Cardiac muscle cell (in vitro differentiated cells and primary cell): ENCODE results near the gene USP24. TPM values are rescaled to one million over a fixed set of nuclear protein-coding genes. Genes with fewer than 3 reads are reported as not detected.

Experiments
- DNase-seq, 2 donors: peaks; one replicate each; pipeline versions ENCODE4 v3.0.0 to v3.0.0-alpha.2; 2010 to 2017; ENCODE audit warnings: low read depth in 1 of 2, low spot score in 1 of 2
- H3K27ac ChIP-seq: fragments of 200-600 bp; sonication (generic); 2 replicates; pipeline ENCODE4 v1.5.1; 2016
- H3K27me3 ChIP-seq: fragments of 200-600 bp; sonication (generic); 2 replicates; pipeline ENCODE4 v1.6.0; 2016; ENCODE audit warnings: control low read depth
- H3K36me3 ChIP-seq: fragments of 200-600 bp; sonication (generic); 2 replicates; pipeline ENCODE4 v1.5.1; 2016; ENCODE audit warnings: control low read depth
- H3K4me1 ChIP-seq: fragments of 200-600 bp; sonication (generic); 2 replicates; pipeline ENCODE4 v1.8.1; 2017; ENCODE audit warnings: low read depth, mild to moderate bottlenecking, mixed run types
- H3K4me3 ChIP-seq: fragments of 200-600 bp; sonication (generic); 2 replicates; pipeline ENCODE4 v1.5.1; 2016; ENCODE audit warnings: mild to moderate bottlenecking
- H3K9me3 ChIP-seq: fragments of 200-600 bp; sonication (generic); 2 replicates; pipeline ENCODE4 v1.5.1; 2017; ENCODE audit warnings: low read depth, mild to moderate bottlenecking, control low read depth
- polyA plus RNA-seq: library from polyadenylated mRNA; unstranded; fragments of >200 nt; fragmentation: Nextera tagmentation; extraction: Ambion mirVana; gene quantifications from 2 replicates; pipeline ENCODE4 v1.2.1, GENCODE V29; 2016
- total RNA-seq: library from RNA; depleted of rRNA; stranded (reverse); fragments of >200 nt; gene quantifications from 2 replicates; pipeline ENCODE4 v1.2.3, GENCODE V29; 2016
- TF ChIP-seq, protein P1 (sequence below): IDR thresholded peaks from 2 replicates; pipeline ENCODE4 v1.5.1; 2012; ENCODE audit warnings: low read depth, mild to moderate bottlenecking, low read length

USP24 gene
- total and polyA plus RNA-seq, 2 experiments from 2014 or later: 8.0 to 34.9 TPM

DNA sequence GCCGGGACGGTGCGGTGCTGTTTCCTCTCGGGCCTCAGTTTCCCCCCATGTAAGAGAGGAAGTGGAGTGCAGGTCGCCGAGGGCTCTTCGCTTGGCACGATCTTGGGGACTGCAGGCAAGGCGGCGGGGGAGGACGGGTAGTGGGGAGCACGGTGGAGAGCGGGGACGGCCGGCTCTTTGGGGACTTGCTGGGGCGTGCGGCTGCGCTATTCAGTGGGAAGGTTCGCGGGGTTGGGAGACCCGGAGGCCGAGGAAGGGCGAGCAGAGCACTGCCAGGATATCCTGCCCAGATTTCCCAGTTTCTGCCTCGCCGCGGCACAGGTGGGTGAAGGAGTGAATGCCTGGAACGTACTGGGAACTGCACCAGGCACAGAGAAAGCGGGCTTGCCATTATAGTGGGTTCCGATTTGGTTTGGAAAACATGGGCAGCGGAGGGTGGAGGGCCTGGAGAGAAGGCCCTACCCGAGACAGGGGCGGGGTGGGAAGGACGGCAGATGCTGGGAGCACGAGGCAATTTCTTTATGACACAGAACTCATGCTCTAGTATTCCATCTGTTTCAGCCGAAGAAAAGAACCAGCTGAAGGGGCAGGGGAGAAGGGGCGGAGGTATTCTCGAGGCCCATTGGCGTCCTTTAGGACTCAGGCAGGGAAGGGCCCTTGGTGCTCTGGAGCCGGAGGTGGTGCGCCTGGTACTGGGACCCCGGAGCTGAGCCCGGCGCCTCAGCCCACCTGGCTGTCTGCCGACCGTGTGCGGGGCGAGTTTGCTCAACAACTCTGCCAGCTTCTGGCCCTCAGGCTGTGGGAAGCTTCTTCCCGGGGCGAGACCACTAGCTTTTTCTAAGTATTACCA is 174.9 kb downstream of the USP24 start:
- TF ChIP-seq, protein P1, sequence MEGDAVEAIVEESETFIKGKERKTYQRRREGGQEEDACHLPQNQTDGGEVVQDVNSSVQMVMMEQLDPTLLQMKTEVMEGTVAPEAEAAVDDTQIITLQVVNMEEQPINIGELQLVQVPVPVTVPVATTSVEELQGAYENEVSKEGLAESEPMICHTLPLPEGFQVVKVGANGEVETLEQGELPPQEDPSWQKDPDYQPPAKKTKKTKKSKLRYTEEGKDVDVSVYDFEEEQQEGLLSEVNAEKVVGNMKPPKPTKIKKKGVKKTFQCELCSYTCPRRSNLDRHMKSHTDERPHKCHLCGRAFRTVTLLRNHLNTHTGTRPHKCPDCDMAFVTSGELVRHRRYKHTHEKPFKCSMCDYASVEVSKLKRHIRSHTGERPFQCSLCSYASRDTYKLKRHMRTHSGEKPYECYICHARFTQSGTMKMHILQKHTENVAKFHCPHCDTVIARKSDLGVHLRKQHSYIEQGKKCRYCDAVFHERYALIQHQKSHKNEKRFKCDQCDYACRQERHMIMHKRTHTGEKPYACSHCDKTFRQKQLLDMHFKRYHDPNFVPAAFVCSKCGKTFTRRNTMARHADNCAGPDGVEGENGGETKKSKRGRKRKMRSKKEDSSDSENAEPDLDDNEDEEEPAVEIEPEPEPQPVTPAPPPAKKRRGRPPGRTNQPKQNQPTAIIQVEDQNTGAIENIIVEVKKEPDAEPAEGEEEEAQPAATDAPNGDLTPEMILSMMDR: no peak
- H3K27me3 ChIP-seq: peaks cover 56% of the 10 kb centered on the region

DNA sequence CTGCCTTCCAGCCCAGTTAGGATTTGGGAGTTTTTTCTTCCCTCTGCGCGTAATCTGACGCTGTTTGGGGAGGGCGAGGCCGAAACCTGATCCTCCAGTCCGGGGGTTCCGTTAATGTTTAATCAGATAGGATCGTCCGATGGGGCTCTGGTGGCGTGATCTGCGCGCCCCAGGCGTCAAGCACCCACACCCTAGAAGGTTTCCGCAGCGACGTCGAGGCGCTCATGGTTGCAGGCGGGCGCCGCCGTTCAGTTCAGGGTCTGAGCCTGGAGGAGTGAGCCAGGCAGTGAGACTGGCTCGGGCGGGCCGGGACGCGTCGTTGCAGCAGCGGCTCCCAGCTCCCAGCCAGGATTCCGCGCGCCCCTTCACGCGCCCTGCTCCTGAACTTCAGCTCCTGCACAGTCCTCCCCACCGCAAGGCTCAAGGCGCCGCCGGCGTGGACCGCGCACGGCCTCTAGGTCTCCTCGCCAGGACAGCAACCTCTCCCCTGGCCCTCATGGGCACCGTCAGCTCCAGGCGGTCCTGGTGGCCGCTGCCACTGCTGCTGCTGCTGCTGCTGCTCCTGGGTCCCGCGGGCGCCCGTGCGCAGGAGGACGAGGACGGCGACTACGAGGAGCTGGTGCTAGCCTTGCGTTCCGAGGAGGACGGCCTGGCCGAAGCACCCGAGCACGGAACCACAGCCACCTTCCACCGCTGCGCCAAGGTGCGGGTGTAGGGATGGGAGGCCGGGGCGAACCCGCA is 175.7 kb downstream of the USP24 start, which contains the start of gene PCSK9:
PCSK9 (plus strand) TSS at position 207 of the 741 bp plus-strand sequence; CDS start at position 497, 290 bp downstream.
- Histone ChIP-seq H3K27ac (no peak within 1 kb of the TSS), H3K27me3 (peaks cover 56% of the 10 kb centered on the region), H3K4me3 (peak within 1 kb of the TSS; percentile 7), H3K9me3 (no peaks in the 10 kb centered on the region), H3K4me1 (no peaks in the 10 kb centered on the region), H3K36me3 (no peaks in the 10 kb centered on the region)
- TF ChIP-seq, protein P1: no peak
- peak; percentile 51 to 71 for DNase-seq

More for the DNA sequence above, 174.9 kb downstream of the USP24 start:
- Histone ChIP-seq H3K4me3 (peak overlapping the region; percentile 7), H3K4me1 (no peaks in the 10 kb centered on the region), H3K36me3 (no peaks in the 10 kb centered on the region), H3K9me3 (no peaks in the 10 kb centered on the region), H3K27ac (no peak overlapping the region)
- DNase-seq: no peak

DNA sequence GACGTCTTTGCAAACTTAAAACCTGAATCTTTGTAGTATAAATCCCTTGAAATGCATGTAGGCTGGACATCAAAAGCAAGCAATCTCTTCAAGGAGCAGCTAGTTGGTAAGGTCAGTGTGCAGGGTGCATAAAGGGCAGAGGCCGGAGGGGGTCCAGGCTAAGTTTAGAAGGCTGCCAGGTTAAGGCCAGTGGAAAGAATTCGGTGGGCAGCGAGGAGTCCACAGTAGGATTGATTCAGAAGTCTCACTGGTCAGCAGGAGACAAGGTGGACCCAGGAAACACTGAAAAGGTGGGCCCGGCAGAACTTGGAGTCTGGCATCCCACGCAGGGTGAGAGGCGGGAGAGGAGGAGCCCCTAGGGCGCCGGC is 176.2 kb downstream of the USP24 start:
- H3K4me3 ChIP-seq: no peak overlapping the region
- TF ChIP-seq, protein P1: no peak
- H3K27me3 ChIP-seq: peaks cover 56% of the 10 kb centered on the region
- H3K4me1 ChIP-seq: no peaks in the 10 kb centered on the region
- no peak for DNase-seq
- H3K9me3 ChIP-seq: no peaks in the 10 kb centered on the region
- H3K27ac ChIP-seq: no peak overlapping the region
- no peaks in the 10 kb centered on the region for H3K36me3 ChIP-seq

GRCh38 chr1:55038552-55038838 is 176.7 kb downstream of the USP24 start:
- Histone ChIP-seq H3K27me3 (peaks cover 56% of the 10 kb centered on the region), H3K4me1 (no peaks in the 10 kb centered on the region), H3K36me3 (no peaks in the 10 kb centered on the region), H3K27ac (no peak overlapping the region), H3K4me3 (no peak overlapping the region), H3K9me3 (no peaks in the 10 kb centered on the region)
- TF ChIP-seq, protein P1: no peak
- no peak for DNase-seq

- Histone ChIP-seq H3K9me3 (no peaks in the 10 kb centered on the region), H3K27ac (no peak overlapping the region), H3K4me3 (no peak overlapping the region), H3K36me3 (no peaks in the 10 kb centered on the region), H3K4me1 (no peaks in the 10 kb centered on the region), H3K27me3 (peaks cover 56% of the 10 kb centered on the region)
- DNase-seq: no peak
- TF ChIP-seq, protein P1: no peak
Measured at GRCh38 chr1:55037733-55038551, 177.2 kb downstream of the USP24 start.
